PFSK-1 (cell line): Measurements from ENCODE around the gene XPNPEP1.

Source experiments
- FOXP2 ChIP-seq: optimal IDR thresholded peaks from 2 replicates; pipeline ENCODE3; 2011; ENCODE audit warnings: borderline replicate concordance, control low read depth, inconsistent platforms; ENCODE audit not compliant: insufficient read depth; ENCODE audit errors: extremely low read length, extremely low read depth
- POLR2AphosphoS5 ChIP-seq: IDR thresholded peaks from 2 replicates; pipeline ENCODE4 v1.6.1; 2012; ENCODE audit warnings: low read depth, mild to moderate bottlenecking, control low read depth, low read length, moderate library complexity
- SIN3A ChIP-seq: IDR thresholded peaks from 2 replicates; pipeline ENCODE4 v1.6.1; 2012; ENCODE audit warnings: mild to moderate bottlenecking, low read length, moderate library complexity, borderline replicate concordance; ENCODE audit not compliant: insufficient read depth
- TAF1 ChIP-seq: IDR thresholded peaks from 2 replicates; pipeline ENCODE4 v1.6.1; 2012; ENCODE audit warnings: low read length, control low read depth, borderline replicate concordance; ENCODE audit not compliant: insufficient read depth
- TF ChIP-seq, protein P1 (sequence below), 2 experiments: IDR thresholded peaks; 2 replicates each; pipeline versions ENCODE4 v1.6.1 to v1.8.0; 2011 to 2012; ENCODE audit warnings: low read depth in 2 of 2, low read length in 2 of 2, control low read depth in 1 of 2, inconsistent platforms in 1 of 2, mild to moderate bottlenecking in 1 of 2, moderate library complexity in 1 of 2; ENCODE audit not compliant: insufficient read depth in 1 of 2

Gene XPNPEP1

DNA sequence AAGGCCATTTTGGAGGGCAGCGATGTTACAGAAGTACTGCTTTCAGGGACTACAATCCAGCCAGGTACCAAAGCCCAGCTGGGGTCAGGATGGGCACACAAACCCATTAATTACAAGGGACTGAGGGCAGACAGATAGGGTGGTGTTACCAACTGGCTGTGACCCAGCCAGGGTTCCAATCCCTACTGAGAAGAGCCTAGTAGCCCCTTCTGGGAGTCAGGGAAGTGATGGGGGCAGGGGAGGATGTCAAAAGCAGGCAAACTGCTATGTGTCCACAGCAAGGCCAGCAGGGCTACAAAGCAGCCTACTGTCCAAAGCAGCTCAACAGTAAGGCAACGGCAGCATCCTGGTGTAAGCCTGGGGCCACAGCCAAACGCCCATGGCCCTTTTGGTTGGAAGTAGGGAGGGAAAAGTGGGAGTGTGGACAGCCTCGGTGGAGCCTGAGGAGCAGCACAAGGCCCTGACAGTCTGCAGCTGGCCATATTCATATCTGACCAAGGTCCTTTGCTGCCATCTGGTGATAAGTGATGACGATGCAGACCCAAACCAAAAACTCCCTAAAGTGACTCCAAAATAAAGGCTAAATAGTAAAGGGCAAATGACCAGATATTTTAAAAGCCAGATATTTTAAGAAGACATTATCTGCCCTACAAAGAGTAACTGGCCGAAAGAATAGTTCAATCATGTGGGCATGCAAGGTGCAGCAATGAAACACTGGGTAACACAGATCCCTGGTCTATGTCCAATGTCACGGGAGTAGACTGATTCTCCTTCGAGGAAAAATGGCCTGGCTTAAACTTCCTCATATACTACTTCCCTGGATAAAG is 56.9 kb downstream of the XPNPEP1 start:
- no peak for TF ChIP-seq SIN3A
- no peak for TF ChIP-seq POLR2AphosphoS5

DNA sequence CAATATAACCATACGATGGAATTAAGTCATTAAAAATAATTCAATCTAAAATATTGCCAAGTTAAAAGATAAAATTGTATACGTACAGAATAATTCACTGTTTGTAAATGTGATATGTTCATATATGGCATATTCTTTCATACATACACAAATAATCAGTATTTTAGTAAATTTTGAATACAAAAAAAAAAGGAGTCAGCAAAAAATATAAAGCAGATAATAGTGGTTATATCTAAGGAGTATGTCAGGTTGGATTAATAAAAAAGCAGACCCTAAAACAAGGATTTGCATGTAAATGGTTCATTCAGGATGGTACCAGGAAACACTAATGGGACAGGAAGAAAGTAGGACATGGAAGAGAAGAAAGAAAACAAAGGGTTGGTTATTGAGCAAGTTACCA is 59.5 kb downstream of the XPNPEP1 start:
- no peak for TF ChIP-seq FOXP2
- TF ChIP-seq, protein P1, sequence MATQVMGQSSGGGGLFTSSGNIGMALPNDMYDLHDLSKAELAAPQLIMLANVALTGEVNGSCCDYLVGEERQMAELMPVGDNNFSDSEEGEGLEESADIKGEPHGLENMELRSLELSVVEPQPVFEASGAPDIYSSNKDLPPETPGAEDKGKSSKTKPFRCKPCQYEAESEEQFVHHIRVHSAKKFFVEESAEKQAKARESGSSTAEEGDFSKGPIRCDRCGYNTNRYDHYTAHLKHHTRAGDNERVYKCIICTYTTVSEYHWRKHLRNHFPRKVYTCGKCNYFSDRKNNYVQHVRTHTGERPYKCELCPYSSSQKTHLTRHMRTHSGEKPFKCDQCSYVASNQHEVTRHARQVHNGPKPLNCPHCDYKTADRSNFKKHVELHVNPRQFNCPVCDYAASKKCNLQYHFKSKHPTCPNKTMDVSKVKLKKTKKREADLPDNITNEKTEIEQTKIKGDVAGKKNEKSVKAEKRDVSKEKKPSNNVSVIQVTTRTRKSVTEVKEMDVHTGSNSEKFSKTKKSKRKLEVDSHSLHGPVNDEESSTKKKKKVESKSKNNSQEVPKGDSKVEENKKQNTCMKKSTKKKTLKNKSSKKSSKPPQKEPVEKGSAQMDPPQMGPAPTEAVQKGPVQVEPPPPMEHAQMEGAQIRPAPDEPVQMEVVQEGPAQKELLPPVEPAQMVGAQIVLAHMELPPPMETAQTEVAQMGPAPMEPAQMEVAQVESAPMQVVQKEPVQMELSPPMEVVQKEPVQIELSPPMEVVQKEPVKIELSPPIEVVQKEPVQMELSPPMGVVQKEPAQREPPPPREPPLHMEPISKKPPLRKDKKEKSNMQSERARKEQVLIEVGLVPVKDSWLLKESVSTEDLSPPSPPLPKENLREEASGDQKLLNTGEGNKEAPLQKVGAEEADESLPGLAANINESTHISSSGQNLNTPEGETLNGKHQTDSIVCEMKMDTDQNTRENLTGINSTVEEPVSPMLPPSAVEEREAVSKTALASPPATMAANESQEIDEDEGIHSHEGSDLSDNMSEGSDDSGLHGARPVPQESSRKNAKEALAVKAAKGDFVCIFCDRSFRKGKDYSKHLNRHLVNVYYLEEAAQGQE (IDR thresholded peaks at IDR 0.05; ENCODE audit: insufficient read depth in 1 of 2, low read depth in 2 of 2, low read length in 2 of 2), result no peak

DNA sequence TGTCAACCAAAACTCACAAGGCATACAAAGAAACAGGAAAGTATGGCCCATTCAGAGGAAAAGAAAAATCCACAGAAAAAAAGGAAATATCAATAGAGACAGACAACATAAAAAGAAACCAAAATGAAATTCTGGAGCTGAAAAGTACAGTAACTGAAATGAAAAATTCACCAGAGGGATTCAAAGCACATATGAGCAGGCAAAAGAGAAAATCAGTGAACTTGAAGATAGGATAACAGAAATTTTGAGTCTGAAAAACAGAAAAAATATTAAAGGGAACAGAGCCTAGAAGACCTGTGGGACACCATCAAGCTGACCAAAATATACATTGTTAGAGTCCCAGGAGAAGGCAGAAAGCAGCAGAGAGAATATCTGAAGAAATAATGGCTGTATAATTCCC is 60.6 kb downstream of the XPNPEP1 start:
- TF ChIP-seq SIN3A (no peak), POLR2AphosphoS5 (no peak), FOXP2 (no peak), TAF1 (no peak)
- TF ChIP-seq, protein P1 (IDR thresholded peaks at IDR 0.05; ENCODE audit: insufficient read depth in 1 of 2, low read depth in 2 of 2, low read length in 2 of 2), result no peak

DNA sequence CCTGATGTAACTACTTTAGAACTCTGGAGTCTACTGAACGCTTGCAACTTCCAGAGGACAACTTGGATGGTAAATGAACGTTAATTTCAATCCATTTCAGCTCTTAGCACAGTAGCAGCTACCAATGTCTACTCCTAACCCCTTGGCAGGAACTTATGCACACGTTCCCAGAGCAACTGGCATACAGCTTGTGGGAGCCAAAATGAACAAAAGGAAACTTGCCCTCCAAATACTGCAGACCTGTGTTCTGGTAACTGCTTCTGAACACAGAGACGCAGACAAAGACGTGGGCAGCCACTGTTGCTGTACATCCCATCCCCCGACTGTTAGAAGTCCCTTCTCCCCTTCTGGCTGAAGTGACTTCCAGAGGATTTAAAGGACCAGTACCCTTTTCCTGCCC is 61.3 kb downstream of the XPNPEP1 start:
- TF ChIP-seq, protein P1 (IDR thresholded peaks at IDR 0.05; ENCODE audit: insufficient read depth in 1 of 2, low read depth in 2 of 2, low read length in 2 of 2), result no peak
- TF ChIP-seq FOXP2 (no peak), POLR2AphosphoS5 (no peak), TAF1 (no peak), SIN3A (no peak)

DNA sequence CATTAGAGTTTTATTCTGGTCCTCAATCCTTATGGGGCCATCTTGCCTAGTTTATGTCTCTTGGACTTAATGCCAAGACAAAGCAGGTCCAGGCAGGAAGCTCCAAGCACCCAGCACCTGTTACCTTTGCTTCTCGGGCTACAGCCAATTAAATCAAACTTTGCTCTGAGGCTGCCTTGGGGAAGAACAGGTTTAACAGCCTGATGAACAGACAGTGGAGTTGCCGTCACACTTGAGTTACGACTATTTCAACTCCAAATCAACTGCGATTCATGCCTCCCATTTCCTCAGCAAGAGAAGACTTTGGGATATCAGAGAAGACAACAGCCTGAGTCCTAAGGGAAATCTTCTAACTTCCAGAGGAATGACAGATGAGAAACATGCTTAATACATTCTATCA is 62.2 kb downstream of the XPNPEP1 start:
- TF ChIP-seq FOXP2 (no peak), TAF1 (no peak), POLR2AphosphoS5 (no peak), SIN3A (no peak)
- TF ChIP-seq, protein P1 (IDR thresholded peaks at IDR 0.05; ENCODE audit: insufficient read depth in 1 of 2, low read depth in 2 of 2, low read length in 2 of 2), result no peak
